ENCODE data around the gene SEMA6A.

SEMA6A gene

GRCh38 chr5:116446356-116447005, 128.1 kb downstream of the SEMA6A start (continued):
- TF ChIP-seq ZC3H10 (CRISPR knock-in tag; IDR thresholded peaks at IDR 0.05) (no peak), TCF4 (CRISPR knock-in tag; IDR thresholded peaks at IDR 0.05; ENCODE audit: borderline replicate concordance) (no peak), TSHZ2 (CRISPR knock-in tag; IDR thresholded peaks at IDR 0.05) (no peak)

GRCh38 chr5:116445311-116445710, 129.3 kb downstream of the SEMA6A start:
- TF ChIP-seq TSHZ2 (CRISPR knock-in tag; IDR thresholded peaks at IDR 0.05), result no peak
- no peak for TF ChIP-seq ZFP30 (CRISPR knock-in tag; IDR thresholded peaks at IDR 0.05)
- no peak for TF ChIP-seq OSR1 (CRISPR knock-in tag; IDR thresholded peaks at IDR 0.05)
- no peak for TF ChIP-seq PPARA (CRISPR knock-in tag; IDR thresholded peaks at IDR 0.05; ENCODE audit: borderline replicate concordance)
- no peak for TF ChIP-seq ZNF70 (CRISPR knock-in tag; IDR thresholded peaks at IDR 0.05)
- TF ChIP-seq ARNTL (CRISPR knock-in tag; IDR thresholded peaks at IDR 0.05; ENCODE audit: borderline replicate concordance, low read depth), result no peak
- TF ChIP-seq RARB (CRISPR knock-in tag; IDR thresholded peaks at IDR 0.05), result no peak
- no peak for TF ChIP-seq PATZ1 (CRISPR knock-in tag; IDR thresholded peaks at IDR 0.05; ENCODE audit: borderline replicate concordance)
- TF ChIP-seq TOX (CRISPR knock-in tag; IDR thresholded peaks at IDR 0.05; ENCODE audit: borderline replicate concordance), result no peak
- TF ChIP-seq ESRRG (CRISPR knock-in tag; IDR thresholded peaks at IDR 0.05), result no peak
- no peak for TF ChIP-seq CREB5 (CRISPR knock-in tag; IDR thresholded peaks at IDR 0.05; ENCODE audit: low read depth)
- no peak for TF ChIP-seq ZC3H10 (CRISPR knock-in tag; IDR thresholded peaks at IDR 0.05)
- ATAC-seq, result no peak

GRCh38 chr5:116444373-116445295, 130.0 kb downstream of the SEMA6A start:
- TF ChIP-seq ZNF8 (CRISPR knock-in tag; IDR thresholded peaks at IDR 0.05), result no peak
- TF ChIP-seq PATZ1 (CRISPR knock-in tag; IDR thresholded peaks at IDR 0.05; ENCODE audit: borderline replicate concordance), result no peak
- TF ChIP-seq CSRNP3 (CRISPR knock-in tag; IDR thresholded peaks at IDR 0.05), result no peak
- TF ChIP-seq TSHZ2 (CRISPR knock-in tag; IDR thresholded peaks at IDR 0.05), result no peak
- no peak for TF ChIP-seq PPARA (CRISPR knock-in tag; IDR thresholded peaks at IDR 0.05; ENCODE audit: borderline replicate concordance)
- TF ChIP-seq ZFP3 (CRISPR knock-in tag; IDR thresholded peaks at IDR 0.05), result no peak
- TF ChIP-seq SNAI2 (CRISPR knock-in tag; IDR thresholded peaks at IDR 0.05), result no peak
- no peak for TF ChIP-seq CSDC2 (CRISPR knock-in tag; IDR thresholded peaks at IDR 0.05)
- TF ChIP-seq TOX (CRISPR knock-in tag; IDR thresholded peaks at IDR 0.05; ENCODE audit: borderline replicate concordance), result no peak
- no peak for TF ChIP-seq ZNF70 (CRISPR knock-in tag; IDR thresholded peaks at IDR 0.05)
- no peak for ATAC-seq
